Kidney epithelial cell (primary cell): Measurements from ENCODE around the gene NDUFB2. TPM values are rescaled to one million over a fixed set of nuclear protein-coding genes. Genes with fewer than 3 reads are reported as not detected.
"Not testable (repeated sequence)": the region's sequence is repeated elsewhere in the genome, so short reads cannot be mapped to it uniquely, and the experiment has no call there.

Source experiments
- DNase-seq: peaks from one replicate; pipeline ENCODE4 v3.0.0-alpha.2; 2010; ENCODE audit warnings: low read depth
- H3K27me3 ChIP-seq: 2 replicates; pipeline ENCODE4 v1.6.0; 2011; ENCODE audit warnings: low read length; ENCODE audit not compliant: control insufficient read depth, insufficient read depth
- H3K36me3 ChIP-seq: 2 replicates; pipeline ENCODE4 v1.5.1; 2011; ENCODE audit warnings: low read length; ENCODE audit not compliant: control insufficient read depth, insufficient read depth
- H3K4me3 ChIP-seq: 2 replicates; pipeline ENCODE4 v1.5.1; 2011; ENCODE audit warnings: low read depth, mild to moderate bottlenecking, control low read depth, low read length
- total RNA-seq: library from RNA; depleted of rRNA; stranded (reverse); fragments of >200 nt; gene quantifications from 2 replicates; pipeline ENCODE4 v1.2.3, GENCODE V29; 2015
- TF ChIP-seq, protein P1 (sequence below): IDR thresholded peaks from 2 replicates; pipeline ENCODE4 v1.5.1; 2011; ENCODE audit warnings: mild to moderate bottlenecking, moderate library complexity, low read length, control low read depth, inconsistent platforms; ENCODE audit not compliant: insufficient read depth, poor library complexity, severe bottlenecking

NDUFB2 gene
- total RNA-seq, 1 donor from 2014 or later = 221 TPM

- peaks cover 1% of the 10 kb centered on the region for H3K36me3 ChIP-seq
- TF ChIP-seq, protein P1, sequence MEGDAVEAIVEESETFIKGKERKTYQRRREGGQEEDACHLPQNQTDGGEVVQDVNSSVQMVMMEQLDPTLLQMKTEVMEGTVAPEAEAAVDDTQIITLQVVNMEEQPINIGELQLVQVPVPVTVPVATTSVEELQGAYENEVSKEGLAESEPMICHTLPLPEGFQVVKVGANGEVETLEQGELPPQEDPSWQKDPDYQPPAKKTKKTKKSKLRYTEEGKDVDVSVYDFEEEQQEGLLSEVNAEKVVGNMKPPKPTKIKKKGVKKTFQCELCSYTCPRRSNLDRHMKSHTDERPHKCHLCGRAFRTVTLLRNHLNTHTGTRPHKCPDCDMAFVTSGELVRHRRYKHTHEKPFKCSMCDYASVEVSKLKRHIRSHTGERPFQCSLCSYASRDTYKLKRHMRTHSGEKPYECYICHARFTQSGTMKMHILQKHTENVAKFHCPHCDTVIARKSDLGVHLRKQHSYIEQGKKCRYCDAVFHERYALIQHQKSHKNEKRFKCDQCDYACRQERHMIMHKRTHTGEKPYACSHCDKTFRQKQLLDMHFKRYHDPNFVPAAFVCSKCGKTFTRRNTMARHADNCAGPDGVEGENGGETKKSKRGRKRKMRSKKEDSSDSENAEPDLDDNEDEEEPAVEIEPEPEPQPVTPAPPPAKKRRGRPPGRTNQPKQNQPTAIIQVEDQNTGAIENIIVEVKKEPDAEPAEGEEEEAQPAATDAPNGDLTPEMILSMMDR = no peak
- H3K27me3 ChIP-seq = no peaks in the 10 kb centered on the region
- no peak for DNase-seq
- no peak overlapping the region for H3K4me3 ChIP-seq
Measured at GRCh38 chr7:140674356-140674800, 22.1 kb upstream of the NDUFB2 start.

DNA sequence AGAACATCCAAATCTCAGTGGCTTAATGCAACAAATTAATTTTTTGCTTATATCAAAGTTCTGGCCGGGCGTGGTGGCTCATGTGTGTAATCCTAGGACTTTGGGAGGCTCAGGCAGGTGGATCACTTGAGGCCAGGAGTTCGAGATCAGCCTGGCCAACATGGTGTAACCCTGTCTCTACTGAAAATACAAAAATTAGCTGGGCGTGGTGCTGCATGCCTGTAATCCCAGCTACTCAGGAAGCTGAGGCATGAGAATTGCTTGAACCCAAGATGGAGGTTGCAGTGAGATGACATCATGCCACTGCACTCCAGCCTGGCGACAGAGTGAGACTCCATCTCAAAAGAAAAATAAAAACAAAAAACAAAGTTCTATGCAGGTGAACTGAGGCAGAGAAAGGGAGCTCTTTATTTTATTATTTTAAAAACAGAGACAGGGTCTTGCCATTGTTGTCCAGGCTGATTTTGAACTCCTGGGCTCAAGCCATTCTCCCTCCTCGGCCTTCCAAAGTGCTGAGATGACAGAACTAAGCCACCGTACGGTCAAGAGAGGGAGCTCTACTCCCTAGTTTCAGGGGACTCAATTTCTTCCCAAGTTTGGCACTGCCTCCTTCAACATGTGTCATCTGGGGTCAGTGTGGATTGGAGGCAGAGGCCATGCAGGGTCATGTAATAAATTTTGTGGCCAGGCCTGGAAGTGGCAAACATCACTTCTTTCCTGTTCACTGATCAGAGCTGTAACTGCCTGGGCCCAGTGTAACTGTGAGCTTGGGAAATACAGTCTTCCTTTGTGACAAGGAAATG, 21.4 kb upstream of the NDUFB2 start:
- DNase-seq = no peak
- TF ChIP-seq, protein P1 = peak; percentile 56
- no peaks in the 10 kb centered on the region for H3K27me3 ChIP-seq
- peaks cover 1% of the 10 kb centered on the region for H3K36me3 ChIP-seq
- H3K4me3 ChIP-seq = no peak overlapping the region

GRCh38 chr7:140675726-140676125, 20.8 kb upstream of the NDUFB2 start:
- TF ChIP-seq, protein P1 = no peak
- Histone ChIP-seq H3K27me3 (no peaks in the 10 kb centered on the region), H3K36me3 (peaks cover 1% of the 10 kb centered on the region), H3K4me3 (no peak overlapping the region)
- DNase-seq = no peak

- no peak for DNase-seq
- peaks cover 1% of the 10 kb centered on the region for H3K36me3 ChIP-seq
- no peaks in the 10 kb centered on the region for H3K27me3 ChIP-seq
- H3K4me3 ChIP-seq = no peak overlapping the region
- TF ChIP-seq, protein P1 = no peak
Measured at GRCh38 chr7:140676306-140676705, 20.2 kb upstream of the NDUFB2 start.

DNA sequence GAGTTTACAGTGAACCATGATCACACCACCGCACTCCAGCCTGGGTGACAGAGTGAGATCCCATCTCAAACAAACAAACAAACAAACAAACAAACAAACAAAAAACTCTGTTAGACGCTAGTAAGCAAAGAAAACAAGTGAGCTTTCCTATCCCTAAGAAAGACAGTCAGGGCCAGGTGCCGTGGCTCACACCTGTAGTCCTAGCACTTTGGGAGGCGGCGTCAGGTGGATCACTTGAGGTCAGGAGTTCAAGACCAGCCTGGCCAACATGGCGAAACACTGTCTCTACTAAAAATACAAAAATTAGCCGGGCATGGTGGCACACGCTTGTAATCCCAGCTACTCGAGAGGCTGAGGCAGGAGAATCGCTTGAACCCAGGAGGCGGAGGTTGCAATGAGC, 19.6 kb upstream of the NDUFB2 start:
- H3K36me3 ChIP-seq, H3K27me3 ChIP-seq, H3K4me3 ChIP-seq, DNase-seq: not testable (repeated sequence)

GRCh38 chr7:140677496-140677895, 19.0 kb upstream of the NDUFB2 start:
- H3K36me3 ChIP-seq = peaks cover 1% of the 10 kb centered on the region
- H3K4me3 ChIP-seq = no peak overlapping the region
- DNase-seq = no peak
- TF ChIP-seq, protein P1 = no peak
- H3K27me3 ChIP-seq = no peaks in the 10 kb centered on the region
